ENCODE data around the gene CAPZA1. TPM values are rescaled to one million over a fixed set of nuclear protein-coding genes. Genes with fewer than 3 reads are reported as not detected.

CAPZA1 gene
- total and polyA plus RNA-seq, 2 experiments from 2014 or later = 109 to 177 TPM

GRCh38 chr1:112712191-112712590 is 92.6 kb downstream of the CAPZA1 start:
- Histone ChIP-seq H3K4me1 (ENCODE audit: insufficient read depth) (peaks cover 11% of the 10 kb centered on the region), H3K9me2 (replicated peaks; ENCODE audit: insufficient read depth) (no peaks in the 10 kb centered on the region), H3K9me3 (ENCODE audit: low read depth) (no peaks in the 10 kb centered on the region), H3K4me3 (no peak overlapping the region), H2AFZ (no peak overlapping the region), H4K20me1 (ENCODE audit: insufficient read depth, poor library complexity, severe bottlenecking) (no peaks in the 10 kb centered on the region), H3K36me3 (replicated peaks; ENCODE audit: insufficient read depth, low read depth) (no peaks in the 10 kb centered on the region), H3K27ac (no peak overlapping the region), H3K4me2 (no peak overlapping the region), H3K79me2 (no peaks in the 10 kb centered on the region), H3K27me3 (no peaks in the 10 kb centered on the region)
- 86% methylated on average over 7 of the region's 7 CpGs for WGBS (ENCODE audit: low lambda C conversion rate, missing lambda C conversion rate)
- no peak for TF ChIP-seq EZH2 (IDR thresholded peaks at IDR 0.05; ENCODE audit: borderline replicate concordance)
- no peak for TF ChIP-seq EZH2phosphoT487 (IDR thresholded peaks at IDR 0.05; ENCODE audit: low read depth, severe bottlenecking, unreplicated experiment)
- DNase-seq (ENCODE audit: low spot score) = no peak

GRCh38 chr1:112712701-112713128 is 93.1 kb downstream of the CAPZA1 start:
- H3K36me3 ChIP-seq (replicated peaks; ENCODE audit: insufficient read depth, low read depth) = no peaks in the 10 kb centered on the region
- WGBS (ENCODE audit: low lambda C conversion rate, missing lambda C conversion rate) = 81% methylated on average over 9 of the region's 9 CpGs
- no peak overlapping the region for H3K27ac ChIP-seq

GRCh38 chr1:112713466-112714312 is 94.1 kb downstream of the CAPZA1 start:
- DNase-seq (ENCODE audit: low spot score) = no peak
- no peaks in the 10 kb centered on the region for H3K9me3 ChIP-seq (ENCODE audit: low read depth)
- no peak overlapping the region for H3K27ac ChIP-seq
- no peaks in the 10 kb centered on the region for H3K27me3 ChIP-seq
- no peaks in the 10 kb centered on the region for H3K79me2 ChIP-seq
- H4K20me1 ChIP-seq (ENCODE audit: insufficient read depth, poor library complexity, severe bottlenecking) = no peaks in the 10 kb centered on the region
- peak overlapping the region; percentile 99 for H3K4me2 ChIP-seq
- no peaks in the 10 kb centered on the region for H3K9me2 ChIP-seq (replicated peaks; ENCODE audit: insufficient read depth)
- peak overlapping the region; percentile 57 for H3K4me3 ChIP-seq
- 44% methylated on average over 14 of the region's 14 CpGs for WGBS (ENCODE audit: low lambda C conversion rate, missing lambda C conversion rate)
- H2AFZ ChIP-seq = peak overlapping the region; percentile 34
- TF ChIP-seq CTCF (IDR thresholded peaks at IDR 0.05; ENCODE audit: poor library complexity) = no peak
- TF ChIP-seq EZH2 (IDR thresholded peaks at IDR 0.05; ENCODE audit: borderline replicate concordance) = no peak
- no peak for TF ChIP-seq EZH2phosphoT487 (IDR thresholded peaks at IDR 0.05; ENCODE audit: low read depth, severe bottlenecking, unreplicated experiment)
- peaks cover 11% of the 10 kb centered on the region for H3K4me1 ChIP-seq (ENCODE audit: insufficient read depth)
- H3K36me3 ChIP-seq (replicated peaks; ENCODE audit: insufficient read depth, low read depth) = no peaks in the 10 kb centered on the region

More at GRCh38 chr1:112712701-112713128, 93.1 kb downstream of the CAPZA1 start:
- Histone ChIP-seq H2AFZ (no peak overlapping the region), H3K4me1 (ENCODE audit: insufficient read depth) (peaks cover 11% of the 10 kb centered on the region), H3K79me2 (no peaks in the 10 kb centered on the region), H3K27me3 (no peaks in the 10 kb centered on the region), H3K9me2 (replicated peaks; ENCODE audit: insufficient read depth) (no peaks in the 10 kb centered on the region), H3K4me3 (no peak overlapping the region), H3K9me3 (ENCODE audit: low read depth) (no peaks in the 10 kb centered on the region), H3K4me2 (no peak overlapping the region), H4K20me1 (ENCODE audit: insufficient read depth, poor library complexity, severe bottlenecking) (no peaks in the 10 kb centered on the region)
- DNase-seq (ENCODE audit: low spot score) = no peak
- TF ChIP-seq EZH2 (IDR thresholded peaks at IDR 0.05; ENCODE audit: borderline replicate concordance) = no peak
- TF ChIP-seq CTCF (IDR thresholded peaks at IDR 0.05; ENCODE audit: poor library complexity) = no peak
- TF ChIP-seq EZH2phosphoT487 (IDR thresholded peaks at IDR 0.05; ENCODE audit: low read depth, severe bottlenecking, unreplicated experiment) = no peak

Data from hepatocyte (in vitro differentiated cells).